Ascending aorta (tissue), 2 donors: ENCODE data around the gene DCC. TPM values are rescaled to one million over a fixed set of nuclear protein-coding genes. Genes with fewer than 3 reads are reported as not detected.

Experiments
- DNase-seq, 2 donors: peaks; one replicate each; pipeline ENCODE4 v3.0.0-alpha.2; 2019; ENCODE audit warnings: low spot score in 2 of 2
- H3K27ac ChIP-seq, 2 donors: fragments of 200-600 bp; sonication (generic); one replicate each; pipeline ENCODE4 v1.5.1; 2016 to 2017; ENCODE audit warnings: mild to moderate bottlenecking in 1 of 2
- H3K27me3 ChIP-seq: fragments of 200-600 bp; sonication (generic); one replicate; pipeline ENCODE4 v1.5.1; 2017
- H3K36me3 ChIP-seq, 2 donors: fragments of 200-600 bp; sonication (generic); one replicate each; pipeline ENCODE4 v1.5.1; 2016
- H3K4me1 ChIP-seq, 2 donors: fragments of 200-600 bp; sonication (generic); one replicate each; pipeline ENCODE4 v1.5.1; 2016 to 2017; ENCODE audit warnings: mild to moderate bottlenecking in 1 of 2
- H3K4me3 ChIP-seq, 2 donors: fragments of 200-600 bp; sonication (generic); one replicate each; pipeline ENCODE4 v1.5.1; 2016 to 2017; ENCODE audit warnings: mild to moderate bottlenecking in 1 of 2
- H3K9me3 ChIP-seq, 2 donors: fragments of 200-600 bp; sonication (generic); one replicate each; pipeline ENCODE4 v1.5.1; 2016
- CTCF ChIP-seq, 3 experiments: fragments of 200-600 bp in 2 of 3; fragments of 450-650 bp in 1 of 3; sonication (generic) in 2 of 3; IDR thresholded peaks; one replicate each; pipeline ENCODE4 v1.5.1; 2016 to 2019; ENCODE audit warnings: antibody characterized with exemption in 3 of 3, mild to moderate bottlenecking in 1 of 3, moderate library complexity in 1 of 3
- intact Hi-C: fragments of 100-400 bp; cut with DNase I; formaldehyde crosslinking; loops from one replicate; pipeline ENCODE4 v1.15.1; 2023
- total RNA-seq: library from RNA; depleted of rRNA; stranded (reverse); fragments of >200 nt; gene quantifications from one replicate; pipeline ENCODE4 v1.1.0, GENCODE V29; 2016

The DCC gene
- total RNA-seq, 1 donor from 2014 or later: not detected

GRCh38 chr18:52342456-52342855 is 2.5 kb downstream of the DCC start:
- no peaks in the 10 kb centered on the region for H3K4me1 ChIP-seq
- no peak overlapping the region for H3K4me3 ChIP-seq
- no peaks in the 10 kb centered on the region for H3K27me3 ChIP-seq
- H3K36me3 ChIP-seq: no peaks in the 10 kb centered on the region
- intact Hi-C loops: no loop called here
- no peak for TF ChIP-seq CTCF (IDR thresholded peaks at IDR 0.05)
- no peaks in the 10 kb centered on the region for H3K9me3 ChIP-seq
- no peak overlapping the region for H3K27ac ChIP-seq
- no peak for DNase-seq

GRCh38 chr18:52343138-52343537 is 3.1 kb downstream of the DCC start:
- Histone ChIP-seq H3K27me3 (no peaks in the 10 kb centered on the region), H3K27ac (no peak overlapping the region), H3K9me3 (no peaks in the 10 kb centered on the region), H3K36me3 (no peaks in the 10 kb centered on the region), H3K4me1 (no peaks in the 10 kb centered on the region), H3K4me3 (no peak overlapping the region)
- DNase-seq: no peak
- no peak for TF ChIP-seq CTCF (IDR thresholded peaks at IDR 0.05)
- intact Hi-C loops: no loop called here

GRCh38 chr18:52343731-52344340 is 3.8 kb downstream of the DCC start:
- H3K9me3 ChIP-seq: no peaks in the 10 kb centered on the region
- no peak for TF ChIP-seq CTCF (IDR thresholded peaks at IDR 0.05)

GRCh38 chr18:52344881-52345280 is 4.9 kb downstream of the DCC start:
- Histone ChIP-seq H3K4me3 (no peak overlapping the region), H3K36me3 (no peaks in the 10 kb centered on the region), H3K4me1 (no peaks in the 10 kb centered on the region), H3K27ac (no peak overlapping the region), H3K9me3 (no peaks in the 10 kb centered on the region), H3K27me3 (no peaks in the 10 kb centered on the region)
- intact Hi-C loops: no loop called here
- no peak for DNase-seq
- TF ChIP-seq CTCF (IDR thresholded peaks at IDR 0.05): no peak

More at GRCh38 chr18:52343731-52344340, 3.8 kb downstream of the DCC start:
- H3K27ac ChIP-seq: no peak overlapping the region
- no peak overlapping the region for H3K4me3 ChIP-seq
- no peaks in the 10 kb centered on the region for H3K36me3 ChIP-seq
- intact Hi-C loops: no loop called here
- no peak for DNase-seq
- H3K4me1 ChIP-seq: no peaks in the 10 kb centered on the region
- no peaks in the 10 kb centered on the region for H3K27me3 ChIP-seq

- no peak for DNase-seq
- no peaks in the 10 kb centered on the region for H3K36me3 ChIP-seq
- H3K9me3 ChIP-seq: no peaks in the 10 kb centered on the region
- H3K4me3 ChIP-seq: no peak overlapping the region
- TF ChIP-seq CTCF (IDR thresholded peaks at IDR 0.05): no peak
- no peak overlapping the region for H3K27ac ChIP-seq
- H3K4me1 ChIP-seq: no peaks in the 10 kb centered on the region
- intact Hi-C loops: no loop called here
- H3K27me3 ChIP-seq: no peaks in the 10 kb centered on the region
Observed at GRCh38 chr18:52345428-52345827, 5.4 kb downstream of the DCC start.

- no peak for TF ChIP-seq CTCF (IDR thresholded peaks at IDR 0.05)
- Histone ChIP-seq H3K4me3 (no peak overlapping the region), H3K4me1 (no peaks in the 10 kb centered on the region), H3K27me3 (no peaks in the 10 kb centered on the region), H3K36me3 (no peaks in the 10 kb centered on the region), H3K27ac (no peak overlapping the region), H3K9me3 (no peaks in the 10 kb centered on the region)
- no peak for DNase-seq
- intact Hi-C loops: no loop called here
Observed at GRCh38 chr18:52348209-52348608, 8.2 kb downstream of the DCC start.
